HepG2 (cell line): ENCODE results near the gene APBB3. TPM values are rescaled to one million over a fixed set of nuclear protein-coding genes. Genes with fewer than 3 reads are reported as not detected.

ENCODE experiments used
- CCAR2 ChIP-seq: fragments of 200-400 bp; formaldehyde crosslinking; optimal IDR thresholded peaks from 2 replicates; pipeline ENCODE3; 2018; ENCODE audit warnings: low read depth, mild to moderate bottlenecking, low read length, moderate library complexity
- CSRNP1 ChIP-seq: sonication (generic); formaldehyde crosslinking; IDR thresholded peaks from 2 replicates; pipeline ENCODE4 v1.8.1; 2023; ENCODE audit warnings: mild to moderate bottlenecking, missing genetic modification reagents
- EP300 ChIP-seq, 3 experiments: sonication (generic) in 1 of 3; formaldehyde crosslinking in 1 of 3; IDR thresholded peaks; 2 replicates each; pipeline versions ENCODE4 v1.5.1 to v1.6.1; 2011 to 2020; ENCODE audit warnings: low read depth in 2 of 3, low read length in 2 of 3, borderline replicate concordance in 1 of 3, improper control_type of control experiment in 1 of 3, mild to moderate bottlenecking in 1 of 3, missing genetic modification reagents in 1 of 3, moderate library complexity in 1 of 3
- KDM5A ChIP-seq: fragments of 200-600 bp; sonication (generic); IDR thresholded peaks from 2 replicates; pipeline ENCODE4 v1.7.0; 2018; ENCODE audit warnings: antibody characterized with exemption, mild to moderate bottlenecking, low read length, borderline replicate concordance
- MAX ChIP-seq: IDR thresholded peaks from 2 replicates; pipeline ENCODE4 v1.6.1; 2012; ENCODE audit warnings: inconsistent platforms
- PATZ1 ChIP-seq: sonication (generic); formaldehyde crosslinking; IDR thresholded peaks from 2 replicates; pipeline ENCODE4 v1.4.0; 2020; ENCODE audit warnings: missing genetic modification reagents
- RARG ChIP-seq: sonication (generic); formaldehyde crosslinking; IDR thresholded peaks from 2 replicates; pipeline ENCODE4 v1.4.0; 2020; ENCODE audit warnings: low read depth, mild to moderate bottlenecking, missing genetic modification reagents
- REL ChIP-seq: sonication (generic); formaldehyde crosslinking; conservative IDR thresholded peaks from 2 replicates; pipeline ENCODE4 v1.8.0; 2022; ENCODE audit warnings: mild to moderate bottlenecking, missing genetic modification reagents, moderate library complexity
- RXRA ChIP-seq: sonication (generic); formaldehyde crosslinking; IDR thresholded peaks from 2 replicates; pipeline ENCODE4 v1.5.1; 2020; ENCODE audit warnings: missing genetic modification reagents
- SALL2 ChIP-seq: sonication (generic); formaldehyde crosslinking; IDR thresholded peaks from 2 replicates; pipeline ENCODE4 v1.8.1; 2023; ENCODE audit warnings: mild to moderate bottlenecking, missing genetic modification reagents, inconsistent platforms
- SMARCC2 ChIP-seq: fragments of 450-650 bp; IDR thresholded peaks from 2 replicates; pipeline ENCODE4 v1.6.1; 2017; ENCODE audit warnings: antibody characterized with exemption, mild to moderate bottlenecking
- YY1 ChIP-seq: IDR thresholded peaks from 2 replicates; pipeline ENCODE4 v1.6.1; 2011; ENCODE audit warnings: low read length, low read depth, moderate library complexity, mild to moderate bottlenecking; ENCODE audit not compliant: insufficient read depth, insufficient replicate concordance
- ZEB1 ChIP-seq: IDR thresholded peaks from 2 replicates; pipeline ENCODE4 v1.6.1; 2012; ENCODE audit warnings: mild to moderate bottlenecking, low read depth, inconsistent platforms; ENCODE audit not compliant: insufficient replicate concordance
- ZFP82 ChIP-seq: sonication (generic); formaldehyde crosslinking; IDR thresholded peaks from 2 replicates; pipeline ENCODE4 v1.5.1; 2020; ENCODE audit warnings: mild to moderate bottlenecking, missing genetic modification reagents, borderline replicate concordance
- ZNF33A ChIP-seq: sonication (generic); formaldehyde crosslinking; IDR thresholded peaks from 2 replicates; pipeline ENCODE4 v1.5.1; 2020; ENCODE audit warnings: missing genetic modification reagents, mild to moderate bottlenecking, moderate library complexity, borderline replicate concordance
- ZNF678 ChIP-seq: sonication (generic); formaldehyde crosslinking; IDR thresholded peaks from 2 replicates; pipeline ENCODE4 v1.4.0; 2020; ENCODE audit warnings: mild to moderate bottlenecking, missing genetic modification reagents
- ZNF691 ChIP-seq: sonication (generic); formaldehyde crosslinking; IDR thresholded peaks from 2 replicates; pipeline ENCODE4 v1.4.0; 2020; ENCODE audit warnings: missing genetic modification reagents, low read depth, mild to moderate bottlenecking, borderline replicate concordance
- ZNF839 ChIP-seq: sonication (generic); formaldehyde crosslinking; IDR thresholded peaks from 2 replicates; pipeline ENCODE4 v1.4.0; 2020; ENCODE audit warnings: missing genetic modification reagents, mild to moderate bottlenecking, borderline replicate concordance
- ZNF878 ChIP-seq: sonication (generic); formaldehyde crosslinking; IDR thresholded peaks from 2 replicates; pipeline ENCODE4 v1.8.1; 2023; ENCODE audit warnings: mild to moderate bottlenecking, missing genetic modification reagents, moderate library complexity
- ZNF883 ChIP-seq: sonication (generic); formaldehyde crosslinking; IDR thresholded peaks from 2 replicates; pipeline ENCODE4 v1.5.1; 2020; ENCODE audit warnings: mild to moderate bottlenecking, missing genetic modification reagents; ENCODE audit errors: not compliant biosample characterization
- polyA plus RNA-seq, 8 experiments: library from polyadenylated mRNA; depleted of rRNA in 3 of 8; stranded (reverse) in 7 of 8; unstranded in 1 of 8; fragments of >200 nt; fragmentation: Illumina TruSeq in 4 of 8; extraction: Trizol in 4 of 8; gene quantifications; 2 replicates each; pipeline versions ENCODE4 v1.2.1 to v1.2.3, GENCODE V29; 2011 to 2016; ENCODE audit warnings: low read depth in 4 of 8, missing spikeins in 1 of 8, mixed read lengths in 1 of 8; ENCODE audit not compliant: insufficient read depth in 1 of 8
- total RNA-seq, 5 experiments: library from RNA; depleted of rRNA; stranded (reverse); fragments of >200 nt; fragmentation: Illumina TruSeq; extraction: Trizol; gene quantifications; 2 replicates each; pipeline ENCODE4 v1.2.3, GENCODE V29; 2016; ENCODE audit warnings: low read depth in 1 of 5

Gene APBB3
- total and polyA plus RNA-seq, 2 of the 13 experiments (the other 11 are each of a cell fraction or from before 2014, with no cell fraction given): 0.38 to 0.78 TPM

GRCh38 chr5:140547508-140548299, 16.7 kb downstream of the APBB3 start, which contains the start of gene EIF4EBP3 (continued):
- no peak; the same call in 1 of the 2 replicates for TF ChIP-seq ZNF691 (CRISPR knock-in tag)
- no peak for TF ChIP-seq ZNF33A
- no peak for TF ChIP-seq SMARCC2
- no peak for TF ChIP-seq ZNF678 (CRISPR knock-in tag)
- TF ChIP-seq RARG (CRISPR knock-in tag): no peak
- peak; percentile 11; the same call in 1 of the 2 replicates for TF ChIP-seq SALL2 (CRISPR knock-in tag)
- TF ChIP-seq KDM5A: no peak
- TF ChIP-seq ZNF878 (CRISPR knock-in tag): 0 out of 2 replicates have a peak, but pooled peaks have one; percentile 1
- no peak for TF ChIP-seq YY1
- TF ChIP-seq REL (CRISPR knock-in tag): 0 out of 2 replicates have a peak, but pooled peaks have one; percentile 61
- peak; percentile 99 for TF ChIP-seq MAX
- TF ChIP-seq RXRA (CRISPR knock-in tag): 0 out of 2 replicates have a peak, but pooled peaks have one; percentile 26
- peak; percentile 82 for TF ChIP-seq CSRNP1 (CRISPR knock-in tag)
- TF ChIP-seq ZNF883: peak; percentile 53
- TF ChIP-seq CCAR2: no peak
- no peak for TF ChIP-seq EP300 (IDR thresholded peaks at IDR 0.05; ENCODE audit: low read depth in 2 of 2, low read length in 2 of 2)
- TF ChIP-seq EP300 (CRISPR knock-in tag; IDR thresholded peaks at IDR 0.05; ENCODE audit: borderline replicate concordance): no peak
- TF ChIP-seq ZFP82 (CRISPR knock-in tag): no peak; the same call in 1 of the 2 replicates
- TF ChIP-seq PATZ1 (CRISPR knock-in tag): peak; percentile 10; the same call in 1 of the 2 replicates
- TF ChIP-seq ZNF839: no peak
- no peak for TF ChIP-seq ZEB1
